Fibroblast of gingiva (primary cell): ENCODE results near the gene ZNF423.
"Not testable (repeated sequence)": the region's sequence is repeated elsewhere in the genome, so short reads cannot be mapped to it uniquely, and the experiment has no call there.

Experiments
- DNase-seq: peaks from one replicate; pipeline ENCODE4 v3.0.0-alpha.2; 2011; ENCODE audit warnings: low read depth

The ZNF423 gene

DNA sequence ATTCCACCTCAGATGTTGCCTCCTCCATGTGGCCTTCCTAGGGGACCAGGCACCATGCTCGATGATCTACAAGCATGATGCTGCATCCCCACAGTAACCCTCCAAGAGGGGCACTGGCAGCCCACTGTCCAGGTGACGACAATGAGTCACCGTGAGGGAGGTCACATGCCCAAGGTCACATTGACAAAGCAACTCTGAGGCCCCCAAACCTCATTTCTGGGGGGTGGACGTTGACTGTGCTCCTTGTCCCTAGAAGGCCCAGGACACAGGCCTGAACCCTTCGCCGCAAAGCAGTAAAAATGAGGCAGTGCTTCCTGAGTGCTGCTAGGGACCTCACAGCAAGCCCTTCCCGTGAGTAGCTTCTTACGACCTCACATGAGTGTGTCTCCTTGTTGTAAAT lies 345.8 kb downstream of the ZNF423 start:
- DNase-seq, result no peak

- DNase-seq, result not testable (repeated sequence)
These were observed 349.6 kb downstream of the ZNF423 start for GRCh38 chr16:49506058-49507013.

DNA sequence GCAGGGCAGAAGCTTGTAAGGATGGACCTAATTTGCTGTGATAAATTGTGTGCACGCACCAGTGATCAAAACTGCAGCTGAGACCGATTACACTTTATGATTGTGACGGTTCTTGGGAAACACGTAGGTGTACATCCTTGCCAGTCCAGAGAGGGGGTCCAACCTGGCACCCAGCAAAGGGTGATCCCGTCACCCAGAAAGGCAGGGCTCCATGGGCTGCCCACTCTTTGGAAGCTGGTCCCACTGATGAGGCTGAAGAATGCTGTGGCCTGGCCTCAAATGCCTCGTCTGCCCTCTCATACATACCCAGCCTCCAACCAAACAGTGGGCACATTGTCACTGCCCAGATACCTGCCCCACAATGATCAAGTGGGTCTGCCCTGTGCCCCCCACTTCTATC lies 350.4 kb downstream of the ZNF423 start:
- no peak for DNase-seq

DNA sequence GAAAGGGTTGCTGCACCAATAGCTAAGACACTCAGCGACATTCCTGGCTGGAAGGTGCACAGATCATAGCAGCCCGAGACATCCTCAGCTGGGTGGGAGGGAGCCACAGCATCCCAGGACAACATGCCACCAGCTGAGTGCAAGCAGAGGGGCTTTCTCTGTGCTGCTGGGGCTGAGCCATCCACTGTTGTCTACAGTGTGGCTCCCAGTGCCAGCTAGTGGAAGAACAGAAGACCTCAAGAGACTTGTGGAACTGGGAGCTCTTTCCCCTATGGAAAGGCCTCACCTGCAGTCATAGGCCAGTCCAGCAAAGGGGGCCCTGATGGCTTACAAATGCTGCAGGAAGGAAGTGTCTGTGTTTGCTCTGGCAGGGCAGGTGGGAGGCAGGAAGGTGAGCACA lies 351.3 kb downstream of the ZNF423 start:
- DNase-seq, result no peak

- no peak for DNase-seq
These were observed 351.9 kb downstream of the ZNF423 start for GRCh38 chr16:49504023-49504364.

- no peak for DNase-seq
These were observed 352.5 kb downstream of the ZNF423 start for GRCh38 chr16:49503256-49504022.

GRCh38 chr16:49502136-49502881 lies 353.6 kb downstream of the ZNF423 start:
- DNase-seq, result no peak

- no peak for DNase-seq
These were observed 355.9 kb downstream of the ZNF423 start for GRCh38 chr16:49499869-49500610.

GRCh38 chr16:49499414-49499785 lies 356.5 kb downstream of the ZNF423 start:
- no peak for DNase-seq

DNA sequence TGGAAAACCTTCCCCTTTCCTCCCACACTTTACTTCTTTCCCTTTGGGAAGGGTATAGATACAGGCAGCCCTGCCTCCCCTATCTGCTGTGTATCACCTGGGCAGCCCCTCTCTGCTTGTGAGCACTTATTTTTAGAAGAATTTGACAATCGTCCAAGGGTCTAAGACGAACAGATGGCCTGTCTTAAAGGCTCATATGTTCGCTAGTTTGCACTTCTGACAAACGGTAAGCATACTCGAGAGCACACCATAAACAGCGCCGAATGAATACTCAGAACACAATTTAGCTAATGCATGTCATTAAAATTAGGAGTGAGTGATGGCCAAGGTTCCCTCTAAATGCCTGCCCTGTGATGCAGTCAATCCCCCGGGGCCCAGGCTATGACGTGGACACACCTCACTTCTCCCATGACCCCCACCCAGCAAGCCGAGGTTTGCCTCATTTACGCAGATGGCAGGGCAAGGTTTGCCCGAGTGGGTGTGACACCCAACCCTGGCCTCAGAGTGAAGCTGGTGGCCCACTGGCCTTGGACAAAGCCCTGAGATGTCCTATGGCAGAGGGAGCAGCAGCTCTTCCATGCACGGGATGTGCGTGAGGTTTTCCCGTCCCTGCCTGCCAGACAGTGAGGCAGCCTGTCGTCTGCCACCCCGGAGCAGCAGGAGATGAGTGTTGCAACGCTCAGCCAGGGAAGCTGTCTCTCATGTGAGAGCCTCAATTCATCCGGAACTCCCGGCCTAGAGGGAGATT lies 357.1 kb downstream of the ZNF423 start:
- no peak for DNase-seq

DNA sequence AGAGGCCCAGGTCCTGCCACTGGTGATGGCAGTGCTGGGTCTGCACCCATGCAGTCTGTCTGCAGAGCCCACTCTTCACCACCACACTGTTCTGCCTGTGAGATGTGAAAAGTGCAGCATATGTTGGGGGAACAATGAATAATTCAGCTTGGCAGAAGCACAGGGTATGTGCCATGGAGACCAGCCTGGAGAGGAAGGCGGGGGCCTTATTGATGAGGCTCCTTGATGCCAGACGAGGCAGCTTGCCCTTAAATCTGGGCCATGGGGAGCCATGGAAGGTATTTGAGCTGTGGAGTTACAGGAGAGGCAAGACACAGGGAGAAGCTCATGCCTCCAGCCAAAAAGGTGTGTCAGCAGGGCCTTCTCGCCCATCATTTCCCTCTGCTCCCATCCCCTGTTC lies 357.6 kb downstream of the ZNF423 start:
- no peak for DNase-seq

DNA sequence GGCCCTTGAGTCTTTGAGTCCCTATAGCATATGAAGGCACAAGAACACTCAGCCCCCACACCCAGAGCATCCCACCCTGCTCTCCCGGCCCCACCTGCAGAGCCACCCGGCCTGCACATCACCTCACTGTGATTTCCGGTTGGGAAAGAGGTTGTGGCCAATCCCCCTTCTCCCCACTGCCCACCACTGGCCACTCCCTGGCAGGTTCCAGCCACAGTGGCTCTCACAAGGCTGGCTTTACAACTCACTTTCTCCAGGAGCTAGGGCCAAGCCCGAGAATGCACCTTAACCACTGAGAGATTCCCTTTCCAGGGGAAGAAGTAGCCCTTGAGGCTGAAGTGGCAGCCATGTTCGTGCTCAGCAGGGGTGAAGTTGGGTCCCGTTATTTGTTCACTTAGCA lies 358.4 kb downstream of the ZNF423 start:
- no peak for DNase-seq

- DNase-seq, result no peak
These were observed 359.3 kb downstream of the ZNF423 start for GRCh38 chr16:49496656-49497055.

DNA sequence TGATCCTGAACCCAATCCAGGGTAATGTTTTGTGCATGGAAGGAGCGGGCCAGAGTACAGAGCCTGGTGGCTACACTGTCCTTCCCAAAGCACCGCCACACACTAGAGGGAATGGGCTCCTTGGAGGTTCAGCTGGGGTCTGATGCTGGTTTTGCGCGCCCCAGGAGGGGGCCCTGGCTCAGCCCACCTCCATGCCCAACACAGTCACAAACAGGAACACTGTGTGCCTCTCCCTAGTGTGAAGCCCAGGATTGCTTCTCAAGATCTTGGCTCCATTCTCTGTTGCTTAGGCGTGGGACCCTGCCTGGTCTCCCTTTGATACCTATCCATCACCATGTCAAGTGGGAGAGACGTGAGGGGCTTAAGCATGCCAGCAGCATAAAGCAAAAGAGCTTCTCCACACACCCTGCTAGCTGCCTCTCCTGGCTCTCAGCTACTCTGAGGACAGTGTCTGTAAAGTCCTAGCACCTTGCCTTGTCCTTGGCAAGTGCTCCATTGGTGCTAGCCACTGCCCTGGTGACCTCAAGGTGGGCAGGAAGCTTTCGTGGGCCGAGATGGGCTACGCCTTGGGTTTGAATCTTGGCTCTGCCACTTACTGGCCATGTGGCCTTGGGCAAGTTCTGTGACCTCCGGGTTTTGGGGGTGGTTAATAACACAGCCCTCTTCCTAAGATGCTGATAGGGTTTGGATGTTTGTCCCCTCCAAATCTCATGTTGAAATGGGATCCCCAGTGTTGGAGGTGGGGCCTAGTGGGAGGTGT lies 360.1 kb downstream of the ZNF423 start:
- DNase-seq, result no peak

DNA sequence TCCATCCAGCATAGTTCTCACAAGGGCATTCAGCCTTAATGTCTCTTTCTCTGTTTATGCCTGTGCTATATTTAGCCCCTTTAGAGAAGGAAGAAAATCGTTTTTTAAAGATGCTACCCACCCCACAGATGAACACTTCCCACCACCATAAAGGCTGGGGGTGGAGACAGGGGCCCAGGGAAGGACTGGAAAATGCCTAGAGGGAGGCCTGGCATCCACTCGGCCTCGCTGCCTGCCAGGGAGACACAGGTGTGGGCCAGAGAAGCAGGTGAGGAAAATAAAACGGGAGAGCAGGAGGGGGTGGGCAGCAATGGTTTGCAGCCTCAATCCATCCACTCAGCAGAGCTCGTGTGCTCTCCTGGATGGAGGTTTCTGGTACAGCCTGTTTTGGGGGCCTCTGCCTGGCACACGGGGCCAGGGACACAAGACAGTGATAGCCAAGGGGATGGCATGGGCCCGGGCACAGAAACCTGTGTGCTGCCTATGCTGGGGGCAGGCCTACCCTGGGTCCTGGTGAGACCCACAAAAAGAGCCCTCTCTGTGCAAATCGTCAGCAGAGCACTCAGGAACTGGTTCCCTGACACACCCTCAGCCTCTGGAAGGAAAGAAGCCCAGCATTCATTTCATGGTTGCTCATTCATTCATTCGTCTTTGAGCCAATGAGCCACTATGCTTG lies 360.9 kb downstream of the ZNF423 start:
- DNase-seq, result no peak

DNA sequence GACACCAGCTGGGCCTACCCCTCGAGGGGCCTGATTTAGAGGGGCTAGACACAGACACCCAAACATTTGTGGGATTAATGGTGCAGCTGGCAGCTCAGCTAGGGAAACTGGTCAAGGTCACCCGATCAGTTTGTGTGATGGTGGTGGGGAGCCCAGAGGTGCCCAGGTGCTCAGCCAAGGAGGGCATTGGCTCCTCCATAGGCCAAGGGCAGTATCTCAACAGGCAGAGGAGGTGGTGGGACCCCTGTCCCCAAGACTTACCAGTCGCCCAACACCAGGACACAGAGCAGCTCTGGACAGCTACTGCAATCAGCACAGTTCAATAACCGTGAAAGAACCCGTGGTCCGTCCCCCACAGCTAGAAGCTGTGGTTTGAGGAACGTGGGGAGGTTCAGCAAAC lies 361.4 kb downstream of the ZNF423 start:
- DNase-seq, result no peak

GRCh38 chr16:49493836-49494235 lies 362.1 kb downstream of the ZNF423 start:
- DNase-seq, result no peak

DNA sequence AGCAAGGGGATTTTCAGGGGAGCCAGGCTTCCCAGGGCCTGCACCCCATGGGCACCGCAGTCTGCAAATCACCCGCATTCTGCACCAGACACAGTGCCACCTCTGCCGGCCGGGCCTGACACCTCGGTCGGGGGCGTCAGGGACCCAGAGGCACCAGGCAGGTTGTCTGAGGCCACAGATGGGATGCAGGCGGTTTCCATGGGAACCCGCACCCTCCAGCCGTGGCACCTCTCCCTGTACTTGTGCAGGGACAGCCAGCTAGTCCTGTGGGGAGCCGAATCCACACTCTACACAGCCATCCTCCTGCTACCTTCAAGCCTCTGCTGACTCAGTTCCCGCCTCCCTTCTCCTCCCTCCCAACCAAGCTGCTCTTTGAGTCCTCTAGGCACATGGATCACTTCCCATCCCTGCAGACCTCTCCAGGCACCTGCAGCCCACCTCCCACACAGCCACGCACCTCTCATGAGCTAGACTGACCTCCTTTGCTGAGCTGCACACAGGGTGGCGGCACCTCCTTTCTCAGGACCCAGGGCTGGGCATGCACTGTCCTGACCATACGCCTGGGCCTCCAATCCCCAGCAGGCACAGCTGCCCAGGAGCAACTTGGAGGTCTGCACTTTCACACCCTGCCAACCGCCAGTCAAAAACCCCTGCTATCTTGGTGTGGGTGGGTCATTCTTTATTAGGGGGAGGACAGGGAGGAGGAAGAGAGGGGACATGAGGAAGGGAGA lies 362.9 kb downstream of the ZNF423 start:
- no peak for DNase-seq
